Measurements from ENCODE around the gene PEAK1.
"Not testable (repeated sequence)": the region's sequence is repeated elsewhere in the genome, so short reads cannot be mapped to it uniquely, and the experiment has no call there.

The PEAK1 gene

GRCh38 chr15:77225088-77225487, 194.8 kb downstream of the PEAK1 start:
- no peak for DNase-seq

GRCh38 chr15:77224352-77224751, 195.6 kb downstream of the PEAK1 start:
- DNase-seq, result no peak

- DNase-seq, result no peak
Observed at GRCh38 chr15:77221708-77222107, 198.2 kb downstream of the PEAK1 start.

GRCh38 chr15:77221174-77221573, 198.7 kb downstream of the PEAK1 start:
- no peak for DNase-seq

- DNase-seq, result no peak
Observed at GRCh38 chr15:77219841-77220240, 200.1 kb downstream of the PEAK1 start.

- DNase-seq, result no peak
Observed at GRCh38 chr15:77209221-77209620, 210.7 kb downstream of the PEAK1 start.

GRCh38 chr15:77208241-77208640, 211.7 kb downstream of the PEAK1 start:
- no peak for DNase-seq

- no peak for DNase-seq
Observed at GRCh38 chr15:77201665-77202064, 218.2 kb downstream of the PEAK1 start.

- no peak for DNase-seq
Observed at GRCh38 chr15:77196381-77196780, 223.5 kb downstream of the PEAK1 start.

- DNase-seq, result no peak
Observed at GRCh38 chr15:77195586-77195985, 224.3 kb downstream of the PEAK1 start.

- DNase-seq, result no peak
Observed at GRCh38 chr15:77192451-77192850, 227.5 kb downstream of the PEAK1 start.

- DNase-seq, result no peak
Observed at GRCh38 chr15:77191230-77191834, 228.6 kb downstream of the PEAK1 start.

- no peak for DNase-seq
Observed at GRCh38 chr15:77187751-77188464, 232.0 kb downstream of the PEAK1 start.

GRCh38 chr15:77186594-77187011, 233.3 kb downstream of the PEAK1 start:
- no peak for DNase-seq

GRCh38 chr15:77185242-77185785, 234.6 kb downstream of the PEAK1 start:
- no peak for DNase-seq

GRCh38 chr15:77184352-77184751, 235.6 kb downstream of the PEAK1 start:
- DNase-seq, result not testable (repeated sequence)

GRCh38 chr15:77183066-77183465, 236.8 kb downstream of the PEAK1 start:
- no peak for DNase-seq

GRCh38 chr15:77181305-77182074, 238.4 kb downstream of the PEAK1 start:
- DNase-seq, result no peak

GRCh38 chr15:77180757-77181156, 239.1 kb downstream of the PEAK1 start:
- no peak for DNase-seq

GRCh38 chr15:77180270-77180669, 239.6 kb downstream of the PEAK1 start:
- no peak for DNase-seq

GRCh38 chr15:77179541-77179998, 240.3 kb downstream of the PEAK1 start:
- DNase-seq, result no peak

GRCh38 chr15:77178411-77178810, 241.5 kb downstream of the PEAK1 start:
- DNase-seq, result no peak

GRCh38 chr15:77176148-77176547, 243.8 kb downstream of the PEAK1 start:
- not testable (repeated sequence) for DNase-seq

- DNase-seq, result no peak
Observed at GRCh38 chr15:77173487-77173886, 246.4 kb downstream of the PEAK1 start.
